GM23248 (cell line): ENCODE results near the gene GRAP2.
"Not testable (repeated sequence)": the region's sequence is repeated elsewhere in the genome, so short reads cannot be mapped to it uniquely, and the experiment has no call there.

ENCODE experiments used
- EZH2 ChIP-seq: fragments of 200-600 bp; sonication (generic); IDR thresholded peaks from 2 replicates; pipeline ENCODE4 v1.6.1; 2018; ENCODE audit warnings: antibody characterized with exemption, mild to moderate bottlenecking; ENCODE audit not compliant: insufficient read depth, poor library complexity, severe bottlenecking
- EZH2phosphoT487 ChIP-seq: fragments of 200-600 bp; sonication (generic); IDR thresholded peaks from 2 replicates; pipeline ENCODE4 v1.6.1; 2018; ENCODE audit warnings: antibody characterized with exemption, moderate library complexity, mild to moderate bottlenecking, low read depth; ENCODE audit not compliant: insufficient read depth

DNA sequence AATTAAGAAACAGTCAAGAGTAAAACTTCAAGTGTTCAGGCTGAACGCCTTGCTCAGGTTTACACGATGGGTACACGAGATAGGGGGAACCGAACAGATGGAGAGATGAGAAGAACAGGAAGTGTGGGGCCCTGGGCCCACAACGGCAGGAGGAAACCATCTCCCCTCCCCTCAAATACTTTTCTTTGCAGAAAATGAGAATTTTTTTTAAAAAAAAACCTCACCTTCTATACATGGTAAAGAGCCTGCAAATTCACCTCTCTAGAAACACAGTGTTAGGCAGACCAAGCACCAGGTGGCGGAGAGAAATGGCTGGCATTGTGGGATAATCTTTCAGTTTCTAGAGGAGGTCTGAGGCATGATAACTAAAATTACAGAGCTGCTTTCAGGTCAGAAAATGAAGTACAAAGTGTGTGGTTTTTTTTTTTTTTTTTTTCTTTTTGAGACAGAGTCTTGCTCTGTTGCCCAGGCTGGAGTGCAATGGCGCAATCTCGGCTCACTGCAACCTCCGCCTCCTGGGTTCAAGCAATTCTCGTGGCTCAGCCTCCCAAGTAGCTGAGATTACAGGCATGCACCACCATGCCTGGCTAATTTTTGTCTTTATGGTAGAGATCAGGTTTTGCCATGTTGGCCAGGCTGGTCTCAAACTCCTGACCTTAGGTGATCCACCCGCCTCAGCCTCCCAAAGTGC is 50.9 kb downstream of the GRAP2 start:
- not testable (repeated sequence) for TF ChIP-seq EZH2, EZH2phosphoT487
